Measurements from ENCODE around the gene BAHCC1.

The BAHCC1 gene

DNA sequence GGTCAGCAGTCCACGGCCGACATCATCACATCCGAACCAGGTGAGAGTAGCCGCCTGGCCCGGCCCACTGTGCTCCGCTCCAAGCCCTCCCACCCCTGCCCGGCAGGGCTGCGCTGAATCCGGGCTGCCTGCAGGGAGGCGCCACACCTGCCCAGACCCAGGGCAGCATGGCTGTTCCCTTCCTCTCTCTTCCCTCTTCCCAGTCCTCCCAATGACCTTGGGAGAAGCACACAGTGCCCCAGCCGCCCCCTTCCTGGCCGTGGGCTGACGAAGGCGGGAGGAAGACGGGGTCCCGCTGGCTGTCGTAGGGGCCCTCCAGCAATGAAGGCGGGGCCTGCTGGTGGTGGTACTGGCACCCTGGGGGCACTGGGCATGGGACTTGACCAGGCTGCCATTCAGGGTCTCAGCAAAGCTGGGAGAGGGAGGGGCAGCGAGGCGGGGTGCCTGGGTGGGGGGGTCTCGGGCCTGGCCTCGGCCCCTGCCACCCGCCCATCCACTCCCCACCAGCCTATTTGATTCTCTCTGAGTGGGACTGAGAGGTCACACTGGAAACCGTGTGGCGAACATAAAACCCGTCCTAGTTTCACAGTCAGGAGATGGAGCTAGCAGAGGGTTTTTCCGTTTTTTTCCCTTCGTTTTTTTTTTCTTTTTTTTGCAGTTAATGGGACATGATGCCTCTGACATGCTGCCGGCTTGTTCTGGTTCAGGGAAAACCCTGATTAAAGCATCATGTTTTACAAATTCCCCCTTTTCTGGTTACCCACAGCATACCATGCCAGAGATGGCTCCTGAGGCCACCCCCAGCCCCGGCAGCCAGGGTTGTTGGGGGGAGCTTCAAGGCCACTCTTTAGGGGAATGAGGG is 50.6 kb downstream of the BAHCC1 start:
- no peak for DNase-seq

DNA sequence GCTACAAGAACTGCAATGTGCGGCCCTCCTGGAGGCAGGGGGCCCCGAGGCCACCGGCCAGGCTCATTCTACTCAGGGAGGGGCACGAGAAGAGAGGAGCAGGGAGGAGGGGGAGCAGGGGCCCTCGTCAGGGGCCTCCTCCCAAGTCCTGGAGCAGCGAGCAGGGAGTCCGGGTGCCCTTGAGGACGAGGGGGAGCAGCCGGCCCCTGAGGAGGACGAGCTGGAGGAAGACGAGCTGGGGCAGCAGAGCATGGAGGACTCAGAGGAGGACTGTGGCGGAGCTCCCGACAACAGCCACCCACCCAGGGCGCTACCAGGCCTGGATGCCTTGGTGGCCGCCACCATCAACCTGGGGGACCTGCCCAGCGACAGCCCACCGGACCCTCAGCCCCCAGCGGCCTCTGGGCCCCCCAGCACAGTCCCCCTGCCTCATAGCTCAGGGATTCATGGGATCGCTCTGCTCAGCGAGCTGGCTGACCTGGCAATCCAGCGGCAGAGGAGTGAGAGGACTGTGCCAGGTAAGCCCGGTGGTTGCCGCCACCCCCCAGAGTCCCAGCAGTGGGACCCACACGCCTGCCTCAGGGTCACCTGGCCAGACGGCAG is 52.2 kb downstream of the BAHCC1 start:
- no peak for DNase-seq

- DNase-seq, result no peak
These were observed 53.2 kb downstream of the BAHCC1 start for GRCh38 chr17:81448442-81448841.

- no peak for DNase-seq
These were observed 53.7 kb downstream of the BAHCC1 start for GRCh38 chr17:81448950-81449349.

GRCh38 chr17:81449351-81449750 is 54.1 kb downstream of the BAHCC1 start:
- no peak for DNase-seq

- no peak for DNase-seq
These were observed 56.6 kb downstream of the BAHCC1 start for GRCh38 chr17:81451823-81452222.

DNA sequence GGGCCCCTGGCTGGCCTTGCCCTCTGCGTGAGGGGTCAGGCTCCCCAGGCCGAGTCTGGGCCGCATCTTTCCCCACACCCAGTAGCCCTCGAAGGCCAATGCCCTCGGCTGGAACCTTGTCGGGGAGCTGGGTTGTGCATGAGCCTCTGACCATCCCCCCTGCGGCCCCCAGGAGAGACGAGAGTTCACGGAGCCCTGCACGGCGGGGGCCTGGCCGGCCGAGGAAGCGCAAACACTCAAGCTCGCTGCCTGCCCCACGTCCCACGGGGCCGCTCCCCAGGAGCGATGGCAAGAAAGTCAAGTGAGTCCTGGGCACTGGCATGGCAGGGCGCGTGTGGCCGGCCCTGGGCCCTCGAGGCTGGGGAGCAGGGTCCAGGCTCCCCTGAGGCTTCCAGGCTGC is 57.3 kb downstream of the BAHCC1 start:
- no peak for DNase-seq

GRCh38 chr17:81453076-81453475 is 57.8 kb downstream of the BAHCC1 start:
- peak; percentile 49 for DNase-seq

DNA sequence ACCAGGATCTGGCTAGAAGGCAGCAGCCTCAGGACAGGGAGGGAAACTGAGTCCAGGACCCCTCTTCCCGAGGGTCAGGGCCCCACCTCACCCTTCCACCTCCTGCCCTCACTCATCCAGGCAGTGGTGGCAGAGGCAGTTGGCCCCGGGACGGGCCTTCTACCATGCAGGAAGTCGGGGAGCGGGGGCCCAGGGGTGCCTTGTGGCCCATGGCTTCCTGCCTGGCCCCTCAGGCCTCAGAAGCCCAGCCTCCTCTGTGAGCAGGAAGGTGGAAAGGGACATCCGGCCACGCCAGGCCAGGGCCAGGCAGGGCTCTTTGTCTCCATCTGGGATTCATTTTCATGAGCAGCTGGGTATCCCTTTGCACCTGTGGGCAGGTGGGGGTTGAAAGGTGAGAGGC is 58.5 kb downstream of the BAHCC1 start:
- DNase-seq, result no peak

- DNase-seq, result no peak
These were observed 59.2 kb downstream of the BAHCC1 start for GRCh38 chr17:81454473-81454872.

DNA sequence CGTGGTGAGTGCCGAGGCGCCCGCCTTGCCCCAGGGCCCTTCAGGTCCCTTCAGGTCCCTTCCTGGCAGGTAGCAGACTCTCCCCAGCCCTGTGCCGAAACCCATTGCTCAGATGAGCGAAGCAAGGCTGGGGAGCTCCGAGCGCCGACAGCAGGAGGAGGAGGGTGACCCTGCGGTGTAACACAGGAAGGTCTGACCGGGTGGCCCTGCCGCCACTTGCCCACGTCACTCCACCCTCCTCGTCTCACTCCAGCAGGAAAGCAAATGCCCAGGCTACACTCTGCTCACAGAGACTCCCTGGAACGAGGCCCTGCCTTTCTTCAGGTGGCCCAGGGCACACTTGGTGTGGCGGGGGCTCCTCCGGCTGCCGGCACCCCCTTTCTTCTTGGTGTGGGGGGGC is 60.1 kb downstream of the BAHCC1 start:
- no peak for DNase-seq

DNA sequence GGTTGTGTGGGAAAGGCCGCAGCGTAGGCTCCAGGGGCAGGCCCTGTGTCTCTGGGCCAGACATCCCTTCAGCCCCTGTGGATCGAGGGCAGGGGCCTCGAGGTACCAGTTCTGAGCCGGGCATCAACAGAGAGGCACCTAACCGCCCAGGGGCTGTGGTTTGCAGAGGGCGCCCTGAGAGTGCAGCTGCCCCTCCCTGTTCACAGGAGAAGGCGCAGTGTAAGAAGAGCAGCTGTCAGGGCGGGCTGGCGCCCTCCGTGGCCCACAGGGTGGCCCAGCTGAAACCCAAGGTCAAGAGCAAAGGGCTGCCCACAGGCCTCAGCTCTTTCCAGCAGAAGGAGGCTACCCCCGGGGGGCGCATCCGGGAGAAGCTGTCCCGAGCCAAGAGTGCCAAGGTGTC is 60.8 kb downstream of the BAHCC1 start:
- no peak for DNase-seq

DNA sequence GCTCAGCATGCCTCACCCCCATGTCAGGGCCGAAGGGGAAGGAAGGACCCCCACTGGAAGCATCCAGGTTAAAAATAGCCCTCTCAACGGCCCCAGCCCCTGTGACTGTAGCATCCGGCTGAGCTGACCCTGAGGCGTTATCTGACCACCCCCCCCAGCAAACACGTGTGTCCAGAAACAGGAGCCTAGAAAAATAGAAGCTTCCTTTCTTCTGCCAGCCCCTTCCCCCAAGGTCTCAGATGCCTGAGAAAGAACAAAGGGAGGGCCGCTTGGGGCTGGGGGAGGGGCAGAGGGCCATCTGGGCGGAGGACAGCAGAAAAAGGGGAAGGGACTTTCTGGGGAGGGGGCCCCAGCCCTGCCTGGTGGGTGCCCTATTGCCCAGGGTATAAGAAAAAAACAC is 61.5 kb downstream of the BAHCC1 start:
- no peak for DNase-seq

GRCh38 chr17:81457401-81457800 is 62.1 kb downstream of the BAHCC1 start:
- DNase-seq, result no peak

DNA sequence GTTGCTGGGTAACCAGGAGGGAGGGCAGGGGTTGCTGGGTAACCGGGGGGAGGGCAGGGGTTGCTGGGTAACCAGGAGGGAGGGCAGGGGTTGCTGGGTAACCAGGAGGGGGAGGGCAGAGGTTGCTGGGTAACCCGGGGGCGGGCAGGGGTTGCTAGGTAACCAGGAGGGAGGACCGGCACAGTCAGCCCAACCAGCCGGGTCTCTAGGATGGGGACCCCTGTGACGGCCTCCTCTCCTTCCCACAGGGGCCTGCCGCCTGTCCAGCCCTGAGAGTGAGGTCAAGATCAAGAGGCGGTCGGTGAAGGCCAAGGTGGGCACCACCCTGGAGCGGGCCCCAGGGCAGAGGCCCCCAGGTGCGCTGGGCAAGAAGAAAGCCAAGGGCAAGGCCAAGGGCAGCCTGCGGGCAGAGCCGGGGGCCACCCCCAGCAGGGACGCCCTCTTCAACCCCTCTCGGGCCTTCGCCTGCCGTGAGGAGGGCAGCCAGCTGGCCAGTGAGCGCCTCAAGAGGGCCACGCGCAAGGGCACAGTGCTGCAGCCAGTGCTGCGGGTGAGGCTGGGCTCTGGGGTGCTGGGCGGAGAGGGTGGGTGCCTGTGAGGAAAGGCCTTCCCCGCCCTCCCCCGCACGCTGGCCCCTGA is 62.8 kb downstream of the BAHCC1 start:
- no peak for DNase-seq

GRCh38 chr17:81458628-81459027 is 63.4 kb downstream of the BAHCC1 start:
- no peak for DNase-seq

- DNase-seq, result no peak
These were observed 64.0 kb downstream of the BAHCC1 start for GRCh38 chr17:81459224-81459623.

DNA sequence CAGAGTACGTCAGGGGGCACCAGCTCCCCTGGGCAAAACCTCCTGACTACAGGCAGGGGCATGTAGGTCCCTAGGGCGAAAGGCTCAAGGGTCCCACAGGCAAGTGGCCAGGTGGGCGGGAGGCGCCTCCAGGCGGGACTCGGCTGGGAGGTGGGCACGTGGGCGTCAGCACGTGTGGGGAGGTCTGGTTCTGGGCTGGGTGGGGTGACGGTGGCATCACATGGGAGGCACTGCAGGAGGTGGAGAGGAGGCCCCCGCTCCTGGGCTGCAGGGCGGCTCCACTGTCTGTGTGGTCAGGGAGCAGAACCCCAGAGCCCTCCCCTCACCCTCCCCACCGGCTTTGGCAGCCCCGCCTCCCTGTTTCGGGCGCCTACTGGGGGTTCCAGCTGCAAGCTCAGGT is 64.6 kb downstream of the BAHCC1 start:
- DNase-seq, result no peak

- DNase-seq, result no peak
These were observed 65.7 kb downstream of the BAHCC1 start for GRCh38 chr17:81460856-81461460.

DNA sequence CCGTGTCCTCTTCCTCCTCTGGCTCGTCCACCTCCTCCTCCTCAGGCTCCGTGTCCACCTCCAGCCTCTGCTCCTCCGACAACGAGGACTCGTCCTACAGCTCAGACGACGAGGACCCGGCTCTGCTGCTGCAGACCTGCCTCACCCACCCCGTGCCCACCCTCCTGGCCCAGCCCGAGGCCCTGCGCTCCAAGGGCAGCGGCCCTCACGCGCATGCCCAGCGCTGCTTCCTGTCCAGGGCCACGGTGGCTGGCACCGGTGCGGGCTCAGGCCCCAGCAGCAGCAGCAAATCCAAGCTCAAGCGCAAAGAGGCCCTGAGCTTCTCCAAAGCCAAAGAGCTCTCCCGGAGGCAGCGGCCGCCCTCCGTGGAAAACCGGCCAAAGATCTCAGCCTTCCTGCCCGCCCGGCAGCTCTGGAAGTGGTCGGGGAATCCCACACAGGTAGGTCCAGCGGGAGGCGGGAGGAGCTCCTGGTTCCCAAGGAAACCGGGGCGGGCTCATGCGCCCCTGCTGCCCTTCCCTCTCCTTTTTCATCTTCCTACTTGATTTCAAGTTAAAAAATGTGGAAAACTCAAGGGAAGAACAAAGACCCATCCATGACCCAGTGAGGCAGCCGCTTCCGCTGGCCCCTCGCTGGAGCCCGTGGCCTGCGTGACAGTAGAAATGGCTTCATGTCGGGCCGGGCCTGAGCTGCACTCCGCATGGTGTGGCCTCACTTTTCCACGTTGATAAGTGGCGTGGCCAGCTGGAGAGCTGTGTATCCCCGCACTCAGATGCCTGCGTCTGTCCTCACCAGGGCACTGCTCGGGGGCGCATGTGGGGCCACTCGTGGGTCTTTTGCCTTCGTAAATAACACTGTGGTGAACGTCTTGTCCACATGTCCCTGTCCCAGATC is 66.6 kb downstream of the BAHCC1 start:
- no peak for DNase-seq

- no peak for DNase-seq
These were observed 67.4 kb downstream of the BAHCC1 start for GRCh38 chr17:81462506-81463125.

DNA sequence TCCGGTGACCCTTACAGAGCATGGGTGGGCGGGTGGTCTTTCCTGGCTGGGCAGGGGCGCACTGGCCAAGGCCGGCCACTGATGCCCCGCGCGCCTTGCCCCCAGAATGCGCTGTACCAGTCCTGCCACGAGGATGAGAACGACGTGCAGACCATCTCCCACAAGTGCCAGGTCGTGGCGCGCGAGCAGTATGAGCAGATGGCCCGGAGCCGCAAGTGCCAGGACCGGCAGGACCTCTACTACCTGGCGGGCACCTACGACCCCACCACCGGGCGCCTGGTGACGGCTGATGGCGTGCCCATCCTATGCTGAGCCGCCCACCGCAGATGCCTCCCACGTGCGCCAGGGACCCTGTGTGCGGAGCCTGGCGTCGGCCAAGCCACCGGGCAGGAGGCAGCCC is 68.2 kb downstream of the BAHCC1 start:
- DNase-seq, result no peak

Data from NCI-H1436 treated with DMSO at 0.1 percent for 48 hours (cell line).